Left lobe of liver (tissue), 2 donors: ENCODE results near the gene PITPNB. TPM values are rescaled to one million over a fixed set of nuclear protein-coding genes. Genes with fewer than 3 reads are reported as not detected.

ENCODE experiments used
- ATAC-seq: fragments of 200-7000 bp; cut with Tn5 transposase; one replicate; pipeline ENCODE4 v1.9.1; 2020; ENCODE audit warnings: mild to moderate bottlenecking, moderate library complexity
- DNase-seq: peaks from one replicate; pipeline ENCODE4 v3.0.0-alpha.2; 2020; ENCODE audit warnings: low spot score
- total RNA-seq: library from RNA; stranded (reverse); gene quantifications from one replicate; pipeline ENCODE4 v1.2.1, GENCODE V29; 2021
- donor health status: DM: no; HTN: no; CAD: no; lungs with moderate emphysema.
- donor health status: DM: no; HTN: yes; CAD: no.

Gene PITPNB
- 30.6 TPM for total RNA-seq

- DNase-seq: peak; percentile 99
- ATAC-seq: peak; percentile 94
Observed at GRCh38 chr22:27919222-27919941, at the start of gene PITPNB. Gene PITPNB, minus strand, starts transcription at chr22:27919256. Its CDS starts 65 bp downstream, at chr22:27919191.

- DNase-seq: no peak
- ATAC-seq: no peak
Observed at GRCh38 chr22:27966168-27967064, 47.4 kb upstream of the PITPNB start.

DNA sequence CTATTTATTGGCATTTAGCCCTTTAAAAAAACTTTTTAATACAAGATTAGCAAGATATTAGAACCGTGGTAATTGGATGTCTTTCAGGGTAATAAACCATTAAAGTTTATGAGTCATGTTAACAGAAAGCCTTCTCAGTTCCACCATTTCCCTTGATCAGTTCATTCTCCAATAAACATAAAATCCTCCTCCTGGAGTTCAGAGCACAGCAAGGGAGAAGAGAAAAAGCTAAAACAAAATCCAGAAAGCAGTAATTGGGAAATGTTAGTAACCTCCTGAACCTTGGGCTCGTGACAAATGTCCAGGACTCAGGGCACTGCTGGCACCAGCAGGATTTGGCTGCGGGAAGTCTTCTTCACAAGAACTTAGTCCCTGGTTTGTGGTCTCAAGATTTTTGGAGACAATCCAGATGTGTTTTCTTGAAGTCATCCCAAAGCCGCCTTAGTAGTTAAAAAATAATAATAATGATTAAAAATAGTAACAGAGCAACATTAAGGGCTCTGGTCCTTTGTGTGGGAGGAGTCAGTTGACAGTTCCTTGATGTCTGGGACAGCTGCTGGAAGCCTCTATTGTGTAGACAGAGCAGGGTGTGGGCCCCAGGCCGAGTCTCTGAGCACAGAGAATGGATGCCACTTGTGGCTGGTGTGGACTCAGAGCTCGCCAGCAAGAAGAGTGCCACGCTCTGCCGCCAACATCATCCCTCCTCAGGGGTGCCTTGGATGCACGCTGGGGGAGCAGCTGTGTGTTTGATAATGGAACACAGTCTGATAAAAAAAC lies 43.4 kb upstream of the PITPNB start:
- peak; percentile 75 for ATAC-seq
- peak; percentile 83 for DNase-seq

DNA sequence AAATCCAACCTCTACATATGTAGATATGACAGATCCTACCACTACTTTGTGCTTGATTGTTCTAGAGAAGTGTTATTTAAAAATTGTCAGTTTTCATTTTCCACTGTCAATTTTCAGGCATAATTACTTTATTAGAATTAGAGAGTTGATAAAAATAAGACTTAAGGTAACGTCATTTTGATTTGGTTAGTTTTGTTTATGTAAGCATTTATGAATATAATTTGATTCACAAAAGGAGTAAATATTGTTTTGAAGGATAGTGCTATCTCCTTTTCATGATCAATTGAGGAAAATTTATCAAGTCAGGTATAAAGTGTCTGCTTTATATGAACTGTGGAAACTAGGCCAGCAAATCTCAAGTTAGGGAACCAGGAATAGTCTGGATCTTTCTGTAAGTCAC lies 42.6 kb upstream of the PITPNB start:
- no peak for DNase-seq
- no peak for ATAC-seq

- DNase-seq (no peak), ATAC-seq (peak; percentile 17)
Observed at GRCh38 chr22:27961182-27961581, 42.1 kb upstream of the PITPNB start.

GRCh38 chr22:27959335-27960090 lies 40.5 kb upstream of the PITPNB start:
- ATAC-seq (peak; percentile 77), DNase-seq (peak; percentile 81)

- ATAC-seq (peak; percentile 21), DNase-seq (no peak)
Observed at GRCh38 chr22:27952779-27953178, 33.7 kb upstream of the PITPNB start.

DNA sequence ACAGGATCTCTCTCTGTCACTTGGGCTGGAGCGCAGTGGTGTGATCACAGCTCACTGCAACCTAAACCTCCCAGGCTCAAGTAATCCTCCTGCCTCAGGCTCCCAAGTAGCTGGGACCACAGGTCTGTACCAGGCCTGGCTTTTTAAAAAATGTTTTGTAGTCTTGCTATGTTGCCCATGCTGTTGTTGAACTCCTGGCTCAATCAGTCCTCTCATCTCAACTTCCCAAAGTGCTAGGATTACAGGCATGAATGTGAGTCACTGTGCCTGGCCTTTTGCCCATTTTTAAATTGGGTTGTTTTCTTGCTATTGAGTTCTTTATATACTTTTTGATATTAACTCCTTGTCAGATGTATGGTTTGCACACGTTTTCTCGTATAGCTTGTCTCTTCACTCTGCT lies 33.0 kb upstream of the PITPNB start:
- ATAC-seq (peak; percentile 30), DNase-seq (no peak)

GRCh38 chr22:27949421-27949820 lies 30.4 kb upstream of the PITPNB start:
- peak; percentile 71 for ATAC-seq

DNA sequence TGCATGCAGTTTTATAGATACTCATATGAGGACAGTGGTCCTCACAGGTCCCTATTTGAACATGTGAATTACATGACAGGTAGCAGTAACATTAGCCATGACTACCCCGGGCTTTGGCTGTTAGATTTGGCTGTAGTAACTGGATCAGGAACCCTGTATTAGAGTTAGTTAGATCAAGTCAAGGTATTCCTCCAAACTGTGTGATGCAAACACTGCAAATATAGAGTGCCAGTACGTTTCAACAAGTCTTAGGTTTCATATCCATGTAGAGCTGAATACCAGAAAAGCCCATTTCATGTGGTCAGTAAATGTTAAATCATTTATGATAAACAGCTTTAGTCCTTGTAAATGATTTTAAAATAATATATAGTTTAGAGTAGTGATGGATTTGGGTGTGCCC lies 29.5 kb upstream of the PITPNB start:
- DNase-seq (no peak), ATAC-seq (peak; percentile 56)

More at GRCh38 chr22:27949421-27949820, 30.4 kb upstream of the PITPNB start:
- DNase-seq: no peak

GRCh38 chr22:27947448-27947847 lies 28.4 kb upstream of the PITPNB start:
- no peak for DNase-seq
- no peak for ATAC-seq

DNA sequence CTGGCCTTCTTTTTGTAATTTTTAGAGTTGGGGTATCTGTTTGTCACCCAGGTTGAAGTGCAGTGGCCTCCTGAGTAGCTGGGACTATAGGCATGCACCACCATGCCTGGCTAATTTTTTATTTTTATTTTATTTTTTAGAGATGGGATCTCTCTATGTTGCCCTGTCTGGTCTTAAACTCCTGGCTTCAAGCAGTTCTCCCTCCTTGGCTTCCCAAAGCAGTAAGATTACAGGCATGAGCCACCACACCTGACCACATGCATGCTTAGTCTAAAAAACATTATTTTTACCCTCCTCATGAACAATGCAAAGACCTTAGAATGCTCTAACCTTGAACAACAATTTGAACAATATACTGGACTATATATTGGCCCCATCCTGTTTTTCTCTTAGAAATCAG lies 22.1 kb upstream of the PITPNB start:
- DNase-seq: no peak

DNA sequence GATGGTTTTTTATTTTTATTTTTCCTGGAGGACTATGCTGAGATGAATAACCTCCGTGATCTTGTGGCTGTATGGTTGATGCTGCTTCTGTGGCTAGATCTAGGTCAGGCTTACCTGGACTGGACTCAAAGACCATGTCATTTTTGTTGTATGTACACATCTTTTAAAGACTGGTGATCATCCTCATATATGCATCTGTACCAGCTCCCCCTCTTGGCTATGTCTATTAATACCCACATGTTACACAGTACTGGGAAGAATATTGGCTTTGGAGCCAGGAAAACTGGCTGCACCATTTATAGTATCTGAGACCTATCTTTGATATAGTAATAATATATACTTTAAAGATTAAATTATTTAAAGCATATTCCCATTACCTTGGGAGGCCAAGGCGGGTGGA lies 18.4 kb upstream of the PITPNB start:
- peak; percentile 27 for ATAC-seq
- no peak for DNase-seq

More for the DNA sequence above, 22.1 kb upstream of the PITPNB start:
- no peak for ATAC-seq

- DNase-seq (no peak), ATAC-seq (no peak)
Observed at GRCh38 chr22:27935897-27936296, 16.8 kb upstream of the PITPNB start.

DNA sequence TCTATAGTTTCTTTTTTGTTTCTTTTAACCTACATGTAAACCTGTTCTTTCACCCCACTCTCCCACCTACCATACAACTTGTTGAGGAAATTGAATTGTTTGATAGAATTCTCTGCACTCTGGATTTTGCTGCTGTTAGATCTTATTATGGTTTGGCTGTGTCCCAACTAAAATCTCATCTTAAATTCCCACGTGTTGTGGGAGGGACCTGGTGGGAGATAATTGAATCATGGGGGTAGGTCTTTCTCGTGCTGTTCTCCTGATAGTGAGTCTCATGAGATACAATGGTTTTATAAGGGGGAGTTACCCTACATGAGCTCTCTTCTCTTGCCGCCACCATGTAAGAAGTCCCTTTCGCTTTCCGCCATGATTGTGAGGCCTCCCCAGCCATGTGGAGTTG lies 15.0 kb upstream of the PITPNB start:
- no peak for ATAC-seq
- no peak for DNase-seq

GRCh38 chr22:27933186-27933983 lies 14.3 kb upstream of the PITPNB start:
- DNase-seq (no peak), ATAC-seq (peak; percentile 80)

GRCh38 chr22:27930331-27931060 lies 11.4 kb upstream of the PITPNB start:
- no peak for ATAC-seq

GRCh38 chr22:27927608-27928007 lies 8.6 kb upstream of the PITPNB start:
- no peak for ATAC-seq

More at GRCh38 chr22:27930331-27931060, 11.4 kb upstream of the PITPNB start:
- no peak for DNase-seq

DNA sequence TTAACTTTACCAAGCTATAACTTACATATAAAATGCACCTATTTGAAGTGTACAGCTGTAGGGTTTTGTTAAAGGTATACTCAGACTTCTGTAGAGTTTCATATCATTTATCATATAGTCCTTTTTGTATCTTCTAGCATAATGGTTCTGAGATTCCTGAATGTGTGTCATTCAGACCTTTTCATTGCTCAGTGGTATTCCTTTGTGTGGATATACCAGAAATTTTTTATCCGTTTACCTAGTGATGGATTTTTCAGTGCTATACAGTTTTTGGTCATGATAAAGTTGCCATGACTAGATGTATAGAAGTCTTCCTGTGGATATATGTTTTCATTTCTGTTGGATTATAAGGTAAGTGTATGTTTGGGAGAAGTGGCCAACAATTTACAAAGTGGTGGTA lies 6.3 kb upstream of the PITPNB start:
- no peak for ATAC-seq
- no peak for DNase-seq

More at GRCh38 chr22:27927608-27928007, 8.6 kb upstream of the PITPNB start:
- no peak for DNase-seq
